IMR-90 (cell line): ENCODE results near the gene APCDD1. TPM values are rescaled to one million over a fixed set of nuclear protein-coding genes. Genes with fewer than 3 reads are reported as not detected.

Experiments used
- ATAC-seq: fragments of 200-7000 bp; cut with Tn5 transposase; 2 replicates; pipeline ENCODE4 v1.9.1; 2020; ENCODE audit warnings: low read depth, mild to moderate bottlenecking, moderate library complexity
- BruUV-seq: library from RNA; stranded (reverse); fragments of 400-500 nt; replicated peaks from 2 replicates; lab custom pipeline; 2021; lab: Mats Ljungman, UMichigan
- CTCF ChIA-PET: fragments of 300-600 bp; formaldehyde crosslinking; extraction: SDS; loops from one replicate; lab custom pipeline; 2021; ENCODE audit warnings: antibody characterized with exemption; lab: Yijun Ruan, JAX
- POLR2A ChIA-PET: fragments of 300-600 bp; sonication (Branson Sonifier 250); formaldehyde crosslinking; loops from one replicate; lab custom pipeline; 2022; ENCODE audit warnings: antibody characterized with exemption; ENCODE audit not compliant: unreplicated experiment; lab: Charles Lee
- DNase-seq: peaks from one replicate; pipeline ENCODE4 v3.0.0; 2013
- H2AFZ ChIP-seq: replicated peaks from 2 replicates; pipeline ENCODE3; 2013; ENCODE audit warnings: low read length, mild to moderate bottlenecking; ENCODE audit not compliant: poor library complexity
- H2AK5ac ChIP-seq: 2 replicates; pipeline ENCODE4 v1.6.1; 2013; ENCODE audit warnings: low read depth, low read length, inconsistent platforms
- H2AK9ac ChIP-seq: replicated peaks from 2 replicates; pipeline ENCODE3; 2013; ENCODE audit warnings: mild to moderate bottlenecking, low read depth, low read length, moderate library complexity; ENCODE audit not compliant: poor library complexity
- H2BK120ac ChIP-seq: 2 replicates; pipeline ENCODE4 v1.6.1; 2013; ENCODE audit warnings: low read depth, low read length, inconsistent platforms
- H2BK15ac ChIP-seq: 3 replicates; pipeline ENCODE4 v1.6.1; 2013; ENCODE audit warnings: low read depth, low read length, inconsistent platforms
- H2BK20ac ChIP-seq: 2 replicates; pipeline ENCODE4 v1.6.1; 2013; ENCODE audit warnings: low read depth, mild to moderate bottlenecking, inconsistent platforms, low read length, moderate library complexity
- H2BK5ac ChIP-seq: 2 replicates; pipeline ENCODE4 v1.6.1; 2013; ENCODE audit warnings: mild to moderate bottlenecking, low read depth, low read length, inconsistent platforms; ENCODE audit not compliant: poor library complexity, severe bottlenecking
- H3K14ac ChIP-seq: replicated peaks from 2 replicates; pipeline ENCODE4 v1.6.1; 2013; ENCODE audit warnings: low read depth, low read length, inconsistent platforms
- H3K18ac ChIP-seq: 2 replicates; pipeline ENCODE4 v1.6.1; 2013; ENCODE audit warnings: low read depth, low read length, control low read depth
- H3K23ac ChIP-seq: 2 replicates; pipeline ENCODE4 v1.6.1; 2013; ENCODE audit warnings: low read depth, low read length, inconsistent platforms
- H3K27ac ChIP-seq: 2 replicates; pipeline ENCODE4 v1.5.1; 2013; ENCODE audit warnings: mild to moderate bottlenecking, control low read depth, low read length; ENCODE audit not compliant: insufficient read depth
- H3K27me3 ChIP-seq: 2 replicates; pipeline ENCODE4 v1.6.1; 2013; ENCODE audit warnings: low read length; ENCODE audit not compliant: control insufficient read depth, insufficient read depth
- H3K36me3 ChIP-seq: 2 replicates; pipeline ENCODE4 v1.6.1; 2013; ENCODE audit warnings: low read length, mixed read lengths; ENCODE audit not compliant: control insufficient read depth, insufficient read depth
- H3K4ac ChIP-seq: 2 replicates; pipeline ENCODE4 v1.6.1; 2013; ENCODE audit warnings: low read depth, low read length, inconsistent platforms
- H3K4me1 ChIP-seq: 2 replicates; pipeline ENCODE4 v1.6.1; 2013; ENCODE audit warnings: low read length, mixed read lengths; ENCODE audit not compliant: control insufficient read depth, insufficient read depth
- H3K4me2 ChIP-seq: 2 replicates; pipeline ENCODE4 v1.6.1; 2013; ENCODE audit warnings: low read depth, mild to moderate bottlenecking, control low read depth, low read length, moderate library complexity
- H3K4me3 ChIP-seq: 2 replicates; pipeline ENCODE4 v1.5.1; 2013; ENCODE audit warnings: low read depth, mild to moderate bottlenecking, control low read depth, low read length, moderate library complexity; ENCODE audit not compliant: insufficient read depth
- H3K56ac ChIP-seq: 2 replicates; pipeline ENCODE4 v1.6.1; 2013; ENCODE audit warnings: low read length, inconsistent platforms; ENCODE audit not compliant: insufficient read depth; ENCODE audit errors: extremely low read depth
- H3K79me1 ChIP-seq, 2 experiments: 2 replicates each; pipeline ENCODE4 v1.6.1; 2013; ENCODE audit warnings: low read length in 2 of 2, inconsistent platforms in 1 of 2, low read depth in 1 of 2
- H3K9ac ChIP-seq: 2 replicates; pipeline ENCODE4 v1.6.1; 2013; ENCODE audit warnings: low read depth, low read length, control low read depth
- H3K9me1 ChIP-seq: 2 replicates; pipeline ENCODE4 v1.6.1; 2013; ENCODE audit warnings: low read length, inconsistent platforms; ENCODE audit not compliant: insufficient read depth
- H3K9me3 ChIP-seq: 2 replicates; pipeline ENCODE4 v1.6.1; 2013; ENCODE audit warnings: low read length; ENCODE audit not compliant: control insufficient read depth, insufficient read depth
- H4K20me1 ChIP-seq: 2 replicates; pipeline ENCODE4 v1.6.1; 2013; ENCODE audit warnings: low read length, inconsistent platforms; ENCODE audit not compliant: insufficient read depth
- H4K5ac ChIP-seq: 2 replicates; pipeline ENCODE4 v1.6.1; 2013; ENCODE audit warnings: mild to moderate bottlenecking, low read depth, low read length, control low read depth
- H4K8ac ChIP-seq, 2 experiments: 2 replicates each; pipeline ENCODE4 v1.6.1; 2013; ENCODE audit warnings: low read depth in 2 of 2, low read length in 2 of 2, control low read depth in 1 of 2, inconsistent platforms in 1 of 2
- H4K91ac ChIP-seq: 2 replicates; pipeline ENCODE4 v1.6.1; 2013; ENCODE audit warnings: low read depth, low read length, inconsistent platforms; ENCODE audit not compliant: insufficient read depth
- BHLHE40 ChIP-seq: fragments of 150-350 bp; IDR thresholded peaks from 2 replicates; pipeline ENCODE4 v1.6.1; 2016; ENCODE audit warnings: mild to moderate bottlenecking, low read depth, low read length
- CEBPB ChIP-seq: IDR thresholded peaks from 2 replicates; pipeline ENCODE4 v1.6.1; 2012; ENCODE audit warnings: low read depth, low read length, improper control_type of control experiment
- CHD1 ChIP-seq: IDR thresholded peaks from 2 replicates; pipeline ENCODE4 v1.6.1; 2012; ENCODE audit warnings: low read depth, low read length, improper control_type of control experiment
- FOS ChIP-seq: fragments of 150-350 bp; IDR thresholded peaks from 2 replicates; pipeline ENCODE4 v1.6.1; 2016; ENCODE audit warnings: low read depth, low read length
- MAFK ChIP-seq: IDR thresholded peaks from 2 replicates; pipeline ENCODE4 v1.6.1; 2012; ENCODE audit warnings: low read depth, low read length, improper control_type of control experiment
- MAZ ChIP-seq: IDR thresholded peaks from 2 replicates; pipeline ENCODE4 v1.6.1; 2012; ENCODE audit warnings: low read depth, mild to moderate bottlenecking, low read length, improper control_type of control experiment, moderate library complexity, borderline replicate concordance
- MXI1 ChIP-seq: IDR thresholded peaks from 2 replicates; pipeline ENCODE4 v1.6.1; 2012; ENCODE audit warnings: low read depth, mild to moderate bottlenecking, low read length, moderate library complexity, borderline replicate concordance
- NFE2L2 ChIP-seq: fragments of 150-350 bp; IDR thresholded peaks from 2 replicates; pipeline ENCODE4 v1.6.1; 2016; ENCODE audit warnings: low read depth, mild to moderate bottlenecking, low read length
- POLR2A ChIP-seq: IDR thresholded peaks from 2 replicates; pipeline ENCODE4 v1.6.1; 2012; ENCODE audit warnings: mild to moderate bottlenecking, low read depth, low read length
- RCOR1 ChIP-seq: IDR thresholded peaks from 2 replicates; pipeline ENCODE4 v1.6.1; 2012; ENCODE audit warnings: mild to moderate bottlenecking, low read length, improper control_type of control experiment; ENCODE audit not compliant: insufficient replicate concordance
- RFX5 ChIP-seq: IDR thresholded peaks from 2 replicates; pipeline ENCODE4 v1.8.0; 2012; ENCODE audit warnings: low read depth, mild to moderate bottlenecking, low read length, moderate library complexity
- SMC3 ChIP-seq: fragments of 150-350 bp; IDR thresholded peaks from 2 replicates; pipeline ENCODE4 v1.6.1; 2016; ENCODE audit warnings: low read depth, mild to moderate bottlenecking, antibody characterized with exemption, low read length, moderate library complexity
- WGBS, 2 experiments: methylation state at CpG; one replicate each; pipeline versions ENCODE4 v1.1.5 to v1.1.7; 2013; ENCODE audit warnings: missing lambda C conversion rate in 2 of 2; ENCODE audit not compliant: insufficient read length in 1 of 2; ENCODE audit errors: extremely low coverage in 2 of 2; 5-methylcytosine and 5-hydroxymethylcytosine counted together
- dilution Hi-C: fragments of 300-500 bp; cut with HindIII; formaldehyde crosslinking; loops from one replicate; pipeline ENCODE4 v1.14.3; 2018; ENCODE audit warnings: low sequenced_read_pairs; ENCODE audit not compliant: unreplicated experiment
- in situ Hi-C: fragments of 300-500 bp; cut with MboI; formaldehyde crosslinking; loops from 3 replicates; pipeline ENCODE4 v1.14.3; 2019; ENCODE audit warnings: low sequenced_read_pairs, inconsistent platforms, mixed read lengths
- intact Hi-C: fragments of 100-400 bp; cut with micrococcal nuclease; formaldehyde crosslinking; loops from 2 replicates; pipeline ENCODE4 v1.10.0; 2022
- polyA plus RNA-seq, 3 experiments: library from polyadenylated mRNA; depleted of rRNA; stranded (reverse); fragments of >200 nt; gene quantifications; 2 replicates each; pipeline ENCODE4 v1.2.3, GENCODE V29; 2012; ENCODE audit warnings: low replicate concordance in 1 of 3
- total RNA-seq: library from RNA; depleted of rRNA; stranded (reverse); fragments of >200 nt; gene quantifications from 2 replicates; pipeline ENCODE4 v1.2.3, GENCODE V29; 2012
- TF ChIP-seq, protein P1 (sequence below): conservative IDR thresholded peaks from 2 replicates; pipeline ENCODE4 v1.5.1; 2012; ENCODE audit warnings: mild to moderate bottlenecking, low read depth, low read length, improper control_type of control experiment
- TF ChIP-seq, protein P2 (sequence below): fragments of 150-350 bp; IDR thresholded peaks from 2 replicates; pipeline ENCODE4 v1.6.1; 2017; ENCODE audit warnings: mild to moderate bottlenecking, antibody characterized with exemption, low read length, low read depth

APCDD1 gene
- total and polyA plus RNA-seq, 2 of the 4 experiments (the other 2 are of a cell fraction), result 1.1 to 2.2 TPM

DNA sequence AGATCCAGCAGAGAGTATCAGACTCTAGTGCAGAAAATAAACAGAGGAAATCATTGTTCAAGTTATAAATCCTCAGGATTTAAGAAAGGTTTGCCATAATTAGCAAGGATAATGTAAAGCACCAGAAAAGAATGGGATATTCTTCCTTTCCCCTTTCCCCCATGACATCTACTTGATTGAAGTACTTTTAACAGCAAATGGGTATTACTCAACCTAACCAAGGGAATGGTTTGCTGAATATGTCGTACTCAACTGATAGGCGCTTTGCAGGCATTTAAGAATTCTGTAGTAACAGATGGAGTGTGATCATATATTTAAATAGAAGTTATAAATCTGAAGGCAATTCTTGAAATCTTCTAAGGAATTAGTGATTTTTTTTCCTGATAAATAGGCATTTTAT is 2.7 kb downstream of the APCDD1 start:
- no peak overlapping the region for H3K27ac ChIP-seq
- H3K36me3 ChIP-seq, result no peaks in the 10 kb centered on the region
- no peaks in the 10 kb centered on the region; the same call in 1 of the 2 replicates for H3K4me1 ChIP-seq
- H2BK5ac ChIP-seq, result no peak overlapping the region
- H3K4me2 ChIP-seq, result no peak overlapping the region
- 0 out of 2 replicates have a peak, but pooled peaks cover 4% of the 10 kb centered on the region for H3K9me1 ChIP-seq
- no peak overlapping the region for H2BK15ac ChIP-seq
- in situ Hi-C loops (no loop called here), intact Hi-C loops (loop anchor here (10.0 kb wide), 1 partner anchor 482 kb away; no protein-coding TSS in a partner anchor), dilution Hi-C loops (no loop called here)
- CTCF ChIA-PET, result no interaction called here
- no peak overlapping the region for H3K14ac ChIP-seq
- TF ChIP-seq SMC3 (no peak), MXI1 (no peak), MAZ (no peak), BHLHE40 (no peak), NFE2L2 (no peak), RCOR1 (no peak), MAFK (no peak), FOS (no peak), CHD1 (no peak), CEBPB (no peak), RFX5 (no peak), POLR2A (no peak)
- TF ChIP-seq, protein P1, sequence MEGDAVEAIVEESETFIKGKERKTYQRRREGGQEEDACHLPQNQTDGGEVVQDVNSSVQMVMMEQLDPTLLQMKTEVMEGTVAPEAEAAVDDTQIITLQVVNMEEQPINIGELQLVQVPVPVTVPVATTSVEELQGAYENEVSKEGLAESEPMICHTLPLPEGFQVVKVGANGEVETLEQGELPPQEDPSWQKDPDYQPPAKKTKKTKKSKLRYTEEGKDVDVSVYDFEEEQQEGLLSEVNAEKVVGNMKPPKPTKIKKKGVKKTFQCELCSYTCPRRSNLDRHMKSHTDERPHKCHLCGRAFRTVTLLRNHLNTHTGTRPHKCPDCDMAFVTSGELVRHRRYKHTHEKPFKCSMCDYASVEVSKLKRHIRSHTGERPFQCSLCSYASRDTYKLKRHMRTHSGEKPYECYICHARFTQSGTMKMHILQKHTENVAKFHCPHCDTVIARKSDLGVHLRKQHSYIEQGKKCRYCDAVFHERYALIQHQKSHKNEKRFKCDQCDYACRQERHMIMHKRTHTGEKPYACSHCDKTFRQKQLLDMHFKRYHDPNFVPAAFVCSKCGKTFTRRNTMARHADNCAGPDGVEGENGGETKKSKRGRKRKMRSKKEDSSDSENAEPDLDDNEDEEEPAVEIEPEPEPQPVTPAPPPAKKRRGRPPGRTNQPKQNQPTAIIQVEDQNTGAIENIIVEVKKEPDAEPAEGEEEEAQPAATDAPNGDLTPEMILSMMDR, result no peak
- TF ChIP-seq, protein P2, sequence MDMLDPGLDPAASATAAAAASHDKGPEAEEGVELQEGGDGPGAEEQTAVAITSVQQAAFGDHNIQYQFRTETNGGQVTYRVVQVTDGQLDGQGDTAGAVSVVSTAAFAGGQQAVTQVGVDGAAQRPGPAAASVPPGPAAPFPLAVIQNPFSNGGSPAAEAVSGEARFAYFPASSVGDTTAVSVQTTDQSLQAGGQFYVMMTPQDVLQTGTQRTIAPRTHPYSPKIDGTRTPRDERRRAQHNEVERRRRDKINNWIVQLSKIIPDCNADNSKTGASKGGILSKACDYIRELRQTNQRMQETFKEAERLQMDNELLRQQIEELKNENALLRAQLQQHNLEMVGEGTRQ, result no peak
- no peak overlapping the region for H3K18ac ChIP-seq
- H2AK5ac ChIP-seq, result no peak overlapping the region
- no TSS peak for BruUV-seq
- no peak overlapping the region for H2AFZ ChIP-seq
- no peak overlapping the region for H2BK20ac ChIP-seq
- H4K5ac ChIP-seq, result no peak overlapping the region
- no peak overlapping the region for H4K91ac ChIP-seq
- no peak for ATAC-seq
- DNase-seq, result no peak
- H4K20me1 ChIP-seq, result no peaks in the 10 kb centered on the region
- no peaks in the 10 kb centered on the region for H3K9me3 ChIP-seq
- no peak overlapping the region for H2BK120ac ChIP-seq
- H3K56ac ChIP-seq, result no peak overlapping the region
- peaks cover 41% of the 10 kb centered on the region for H3K27me3 ChIP-seq
- no peak overlapping the region for H3K4ac ChIP-seq
- H4K8ac ChIP-seq, result no peak overlapping the region
- H3K4me3 ChIP-seq, result no peak overlapping the region
- H3K9ac ChIP-seq, result no peak overlapping the region
- no CpG with 5 or more reads among the region's 2 CpGs for WGBS, 2 experiments
- no peak overlapping the region for H2AK9ac ChIP-seq
- no peak overlapping the region for H3K23ac ChIP-seq
- POLR2A ChIA-PET, result no interaction called here
- peaks cover 0 to 6% of the 10 kb centered on the region in 2 experiments; a peak in 1 of 4 replicates for H3K79me1 ChIP-seq
